Gastrocnemius medialis (tissue), 4 donors: ENCODE measurements around the gene ADD1. TPM values are rescaled to one million over a fixed set of nuclear protein-coding genes. Genes with fewer than 3 reads are reported as not detected.

ENCODE experiments used
- ATAC-seq, 2 donors: fragments of 150-250 bp; one replicate each; pipeline ENCODE4 v1.9.1; 2016
- DNase-seq, 2 donors: peaks; one replicate each; pipeline ENCODE4 v3.0.0-alpha.2; 2019
- H3K27ac ChIP-seq, 4 donors: fragments of 200-600 bp; sonication (generic); 1 replicate in 1 of 4; 2 replicates in 3 of 4; pipeline ENCODE4 v1.5.1; 2016 to 2018; ENCODE audit warnings: mild to moderate bottlenecking in 2 of 4, moderate library complexity in 1 of 4
- H3K27me3 ChIP-seq, 3 donors: fragments of 200-600 bp; sonication (generic) in 2 of 3; 1 replicate in 1 of 3; 2 replicates in 2 of 3; pipeline versions ENCODE4 v1.5.1 to v1.6.0; 2016 to 2019; ENCODE audit warnings: mild to moderate bottlenecking in 1 of 3, moderate library complexity in 1 of 3
- H3K36me3 ChIP-seq, 2 donors: fragments of 200-600 bp; sonication (generic) in 1 of 2; one replicate each; pipeline ENCODE4 v1.5.1; 2017 to 2018
- H3K4me1 ChIP-seq, 2 donors: fragments of 200-600 bp; sonication (generic) in 1 of 2; one replicate each; pipeline ENCODE4 v1.5.1; 2016 to 2017; ENCODE audit warnings: mild to moderate bottlenecking in 2 of 2
- H3K4me3 ChIP-seq, 4 donors: fragments of 200-600 bp; sonication (generic) in 3 of 4; 1 replicate in 1 of 4; 2 replicates in 3 of 4; pipeline ENCODE4 v1.5.1; 2016 to 2019; ENCODE audit warnings: mild to moderate bottlenecking in 2 of 4
- H3K9me3 ChIP-seq, 3 donors: fragments of 200-600 bp; sonication (generic) in 2 of 3; 1 replicate in 1 of 3; 2 replicates in 2 of 3; pipeline ENCODE4 v1.5.1; 2016 to 2019
- CTCF ChIP-seq, 5 experiments: fragments of 450-650 bp in 3 of 5; fragments of 200-600 bp in 2 of 5; sonication (generic) in 2 of 5; IDR thresholded peaks in 4 of 5; conservative IDR thresholded peaks in 1 of 5; 1 replicate in 4 of 5; 2 replicates in 1 of 5; pipeline ENCODE4 v1.5.1; 2016 to 2019; ENCODE audit warnings: antibody characterized with exemption in 5 of 5, mild to moderate bottlenecking in 3 of 5, moderate library complexity in 3 of 5
- POLR2A ChIP-seq, 2 donors: fragments of 450-650 bp; IDR thresholded peaks; one replicate each; pipeline ENCODE4 v1.6.1; 2017; ENCODE audit warnings: antibody characterized with exemption in 2 of 2, mild to moderate bottlenecking in 2 of 2, moderate library complexity in 2 of 2
- in situ Hi-C, 4 donors: fragments of 200-750 bp; cut with MboI; loops; one replicate each; pipeline versions ENCODE4 v1.15.0 to v1.8.0; 2017; ENCODE audit warnings: low sequenced_read_pairs in 4 of 4
- intact Hi-C: fragments of 100-400 bp; cut with DNase I; formaldehyde crosslinking; loops from one replicate; pipeline ENCODE4 v1.15.1; 2023; ENCODE audit warnings: low total_unique reads
- total RNA-seq, 4 donors: library from RNA; depleted of rRNA; stranded (reverse); fragments of >200 nt; gene quantifications; one replicate each; pipeline versions ENCODE4 v1.1.0 to v1.2.3, GENCODE V29; 2016

ADD1 gene
- total RNA-seq, 4 donors from 2014 or later = 144 to 255 (median 178) TPM

GRCh38 chr4:2928242-2929176 lies 84.9 kb downstream of the ADD1 start:
- in situ Hi-C loops (loop anchor here in 1 of 4 donors (25.0 kb wide), 1 partner anchor 166 kb away; the partner anchor contains the start of gene TNIP2), intact Hi-C loops (no loop called here)
- TF ChIP-seq POLR2A (IDR thresholded peaks at IDR 0.05) = no peak
- TF ChIP-seq CTCF (IDR thresholded peaks at IDR 0.05 in 4 of 5, conservative IDR thresholded peaks at IDR 0.05 in 1 of 5) = no peak
- Histone ChIP-seq H3K27ac (no peak overlapping the region), H3K4me1 (peaks cover 5 to 7% of the 10 kb centered on the region in 2 donors), H3K4me3 (no peak overlapping the region), H3K9me3 (no peaks in the 10 kb centered on the region), H3K36me3 (peaks cover 0 to 64% of the 10 kb centered on the region in 2 donors), H3K27me3 (no peaks in the 10 kb centered on the region)
- ATAC-seq (no peak), DNase-seq (peak in 1 of 2 donors; percentile 8)

GRCh38 chr4:2929469-2929868 lies 85.8 kb downstream of the ADD1 start:
- no peak for TF ChIP-seq CTCF (IDR thresholded peaks at IDR 0.05 in 4 of 5, conservative IDR thresholded peaks at IDR 0.05 in 1 of 5)
- TF ChIP-seq POLR2A (IDR thresholded peaks at IDR 0.05) = no peak
- Histone ChIP-seq H3K27ac (peak overlapping the region in 1 of 4 donors; percentile 98), H3K4me1 (peaks cover 5 to 7% of the 10 kb centered on the region in 2 donors), H3K27me3 (no peaks in the 10 kb centered on the region), H3K4me3 (no peak overlapping the region), H3K36me3 (peaks cover 0 to 55% of the 10 kb centered on the region in 2 donors), H3K9me3 (no peaks in the 10 kb centered on the region)
- ATAC-seq (no peak), DNase-seq (peak in 1 of 2 donors; percentile 10)
- in situ Hi-C loops (loop anchor here in 1 of 4 donors (25.0 kb wide), 1 partner anchor 167 kb away; the partner anchor contains the start of gene TNIP2), intact Hi-C loops (no loop called here)

GRCh38 chr4:2930135-2930757 lies 86.6 kb downstream of the ADD1 start:
- Histone ChIP-seq H3K27me3 (no peaks in the 10 kb centered on the region), H3K4me1 (peaks cover 6 to 9% of the 10 kb centered on the region in 2 donors), H3K9me3 (no peaks in the 10 kb centered on the region), H3K27ac (peak overlapping the region; percentile 86 to 98 (median 94)), H3K36me3 (peaks cover 0 to 48% of the 10 kb centered on the region in 2 donors), H3K4me3 (no peak overlapping the region)
- TF ChIP-seq POLR2A (IDR thresholded peaks at IDR 0.05) (no peak), CTCF (IDR thresholded peaks at IDR 0.05 in 4 of 5, conservative IDR thresholded peaks at IDR 0.05 in 1 of 5) (no peak)
- intact Hi-C loops (no loop called here), in situ Hi-C loops (loop anchor here in 1 of 4 donors (25.0 kb wide), 1 partner anchor 168 kb away; the partner anchor contains the start of gene TNIP2)
- DNase-seq (peak in 1 of 2 donors; percentile 12), ATAC-seq (no peak)

- no peak for ATAC-seq
- Histone ChIP-seq H3K27ac (peak overlapping the region; percentile 86 to 98 (median 94)), H3K36me3 (peaks cover 0 to 42% of the 10 kb centered on the region in 2 donors), H3K4me1 (peaks cover 13 to 15% of the 10 kb centered on the region in 2 donors), H3K9me3 (no peaks in the 10 kb centered on the region), H3K4me3 (no peak overlapping the region), H3K27me3 (no peaks in the 10 kb centered on the region)
- peak in 1 of 2 donors; percentile 52 for DNase-seq
- in situ Hi-C loops (loop anchor here in 1 of 4 donors (25.0 kb wide), 1 partner anchor 169 kb away; the partner anchor contains the start of gene TNIP2), intact Hi-C loops (no loop called here)
- TF ChIP-seq POLR2A (IDR thresholded peaks at IDR 0.05) (no peak), CTCF (IDR thresholded peaks at IDR 0.05 in 4 of 5, conservative IDR thresholded peaks at IDR 0.05 in 1 of 5) (peak in 2 of 5 experiments; percentile 21 to 35)
These were observed 87.3 kb downstream of the ADD1 start for GRCh38 chr4:2930758-2931511.
